GM23338 (cell line): ENCODE data around the gene HRH2.

Experiments
- EZH2phosphoT487 ChIP-seq: fragments of 200-600 bp; sonication (generic); IDR thresholded peaks from one replicate; pipeline ENCODE4 v1.8.1; 2018; ENCODE audit warnings: antibody characterized with exemption; ENCODE audit not compliant: unreplicated experiment
- NANOG ChIP-seq: IDR thresholded peaks from 2 replicates; pipeline ENCODE4 v1.6.1; 2016; ENCODE audit warnings: antibody characterized with exemption, borderline replicate concordance
- TF ChIP-seq, protein P1 (sequence below), 2 experiments: fragments of 200-600 bp in 1 of 2; sonication (generic) in 1 of 2; conservative IDR thresholded peaks; 2 replicates each; pipeline versions ENCODE4 v1.5.1 to v1.6.1; 2016 to 2017; ENCODE audit warnings: antibody characterized with exemption in 2 of 2, low read depth in 2 of 2, mild to moderate bottlenecking in 2 of 2, moderate library complexity in 1 of 2

- TF ChIP-seq, protein P1, sequence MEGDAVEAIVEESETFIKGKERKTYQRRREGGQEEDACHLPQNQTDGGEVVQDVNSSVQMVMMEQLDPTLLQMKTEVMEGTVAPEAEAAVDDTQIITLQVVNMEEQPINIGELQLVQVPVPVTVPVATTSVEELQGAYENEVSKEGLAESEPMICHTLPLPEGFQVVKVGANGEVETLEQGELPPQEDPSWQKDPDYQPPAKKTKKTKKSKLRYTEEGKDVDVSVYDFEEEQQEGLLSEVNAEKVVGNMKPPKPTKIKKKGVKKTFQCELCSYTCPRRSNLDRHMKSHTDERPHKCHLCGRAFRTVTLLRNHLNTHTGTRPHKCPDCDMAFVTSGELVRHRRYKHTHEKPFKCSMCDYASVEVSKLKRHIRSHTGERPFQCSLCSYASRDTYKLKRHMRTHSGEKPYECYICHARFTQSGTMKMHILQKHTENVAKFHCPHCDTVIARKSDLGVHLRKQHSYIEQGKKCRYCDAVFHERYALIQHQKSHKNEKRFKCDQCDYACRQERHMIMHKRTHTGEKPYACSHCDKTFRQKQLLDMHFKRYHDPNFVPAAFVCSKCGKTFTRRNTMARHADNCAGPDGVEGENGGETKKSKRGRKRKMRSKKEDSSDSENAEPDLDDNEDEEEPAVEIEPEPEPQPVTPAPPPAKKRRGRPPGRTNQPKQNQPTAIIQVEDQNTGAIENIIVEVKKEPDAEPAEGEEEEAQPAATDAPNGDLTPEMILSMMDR (conservative IDR thresholded peaks at IDR 0.05; ENCODE audit: low read depth in 2 of 2), result no peak
- TF ChIP-seq EZH2phosphoT487 (no peak), NANOG (no peak)
Measured at GRCh38 chr5:175616083-175616482, 41.8 kb upstream of the HRH2 start.
